Measurements from ENCODE around the gene ARHGAP28. TPM values are rescaled to one million over a fixed set of nuclear protein-coding genes. Genes with fewer than 3 reads are reported as not detected.

Gene ARHGAP28
- polyA plus RNA-seq, 1 of the 3 experiments (the other 2 are of a cell fraction), result 0.99 TPM

GRCh38 chr18:6737833-6738232 lies 8.3 kb downstream of the ARHGAP28 start (continued):
- TF ChIP-seq ELF1 (IDR thresholded peaks at IDR 0.05) (no peak), ZBTB33 (IDR thresholded peaks at IDR 0.05; ENCODE audit: borderline replicate concordance, low read depth) (no peak), MAX (IDR thresholded peaks at IDR 0.05; ENCODE audit: low read depth) (no peak)

- TF ChIP-seq EP300 (IDR thresholded peaks at IDR 0.05; ENCODE audit: borderline replicate concordance in 1 of 2, low read depth in 1 of 2, low read length in 1 of 2), result no peak
- TF ChIP-seq POLR2AphosphoS5 (IDR thresholded peaks at IDR 0.05; ENCODE audit: low read depth, low read length), result no peak
- TF ChIP-seq USF1 (IDR thresholded peaks at IDR 0.05; ENCODE audit: borderline replicate concordance, low read depth), result no peak
- no peak for TF ChIP-seq RCOR1 (IDR thresholded peaks at IDR 0.05; ENCODE audit: low read length)
- TF ChIP-seq TEAD4 (IDR thresholded peaks at IDR 0.05; ENCODE audit: borderline replicate concordance, insufficient read depth), result no peak
- no peak for TF ChIP-seq TAF1 (IDR thresholded peaks at IDR 0.05; ENCODE audit: borderline replicate concordance, low read depth, low read length)
- no peak for TF ChIP-seq FOXM1 (IDR thresholded peaks at IDR 0.05; ENCODE audit: low read depth)
- TF ChIP-seq MEF2A (IDR thresholded peaks at IDR 0.05; ENCODE audit: borderline replicate concordance, low read depth), result no peak
- ChIA-PET POLR2A (no interaction called here), CTCF (no interaction called here)
- no peak overlapping the region for H3K9ac ChIP-seq
- H2AFZ ChIP-seq (ENCODE audit: low read depth), result no peak overlapping the region
- 74% methylated on average over 4 of the region's 4 CpGs for WGBS (ENCODE audit: low lambda C conversion rate)
- no peak overlapping the region for H3K27ac ChIP-seq (ENCODE audit: low read depth in 2 of 2, low read length in 1 of 2)
- no peaks in the 10 kb centered on the region for H3K36me3 ChIP-seq (replicated peaks in 1 of 2; ENCODE audit: control insufficient read depth in 1 of 2, insufficient read depth in 2 of 2, low read length in 1 of 2)
- H3F3A ChIP-seq (replicated peaks; ENCODE audit: insufficient read depth), result peaks cover 13% of the 10 kb centered on the region
- H3K9me2 ChIP-seq, result no peaks in the 10 kb centered on the region
- no peak overlapping the region for H3K4me2 ChIP-seq
- H4K20me1 ChIP-seq (ENCODE audit: insufficient read depth), result peaks cover 7% of the 10 kb centered on the region; the same call in 1 of the 2 replicates
- H3K4me3 ChIP-seq (ENCODE audit: low read depth in 2 of 2, low read length in 1 of 2), result no peak overlapping the region
- peaks cover 4% of the 10 kb centered on the region in 2 experiments; a peak in 3 of 4 replicates for H3K4me1 ChIP-seq (ENCODE audit: control insufficient read depth in 1 of 2, insufficient read depth in 2 of 2, low read depth in 1 of 2, low read length in 1 of 2)
- DNase-seq, result no peak
- H3K79me2 ChIP-seq (ENCODE audit: insufficient read depth), result no peaks in the 10 kb centered on the region
- no peaks in the 10 kb centered on the region for H3K9me3 ChIP-seq
- no peaks in the 10 kb centered on the region for H3K27me3 ChIP-seq (ENCODE audit: insufficient read depth)
Observed at GRCh38 chr18:6738622-6739021, 9.1 kb downstream of the ARHGAP28 start.

- Histone ChIP-seq H3K4me3 (ENCODE audit: low read depth in 2 of 2, low read length in 1 of 2) (no peak overlapping the region), H3K27ac (ENCODE audit: low read depth in 2 of 2, low read length in 1 of 2) (peak overlapping the region in 1 of 2 experiments; percentile 62; a peak in 2 of 4 replicates), H4K20me1 (ENCODE audit: insufficient read depth) (peaks cover 7% of the 10 kb centered on the region; the same call in 1 of the 2 replicates), H3K4me1 (ENCODE audit: control insufficient read depth in 1 of 2, insufficient read depth in 2 of 2, low read depth in 1 of 2, low read length in 1 of 2) (peaks cover 4% of the 10 kb centered on the region in 2 experiments; a peak in 3 of 4 replicates), H3K79me2 (ENCODE audit: insufficient read depth) (no peaks in the 10 kb centered on the region), H3K9ac (no peak overlapping the region), H3F3A (replicated peaks; ENCODE audit: insufficient read depth) (peaks cover 13% of the 10 kb centered on the region), H3K9me3 (no peaks in the 10 kb centered on the region), H3K36me3 (replicated peaks in 1 of 2; ENCODE audit: control insufficient read depth in 1 of 2, insufficient read depth in 2 of 2, low read length in 1 of 2) (no peaks in the 10 kb centered on the region), H2AFZ (ENCODE audit: low read depth) (no peak overlapping the region), H3K4me2 (peak overlapping the region; percentile 45; the same call in 1 of the 2 replicates), H3K27me3 (ENCODE audit: insufficient read depth) (no peaks in the 10 kb centered on the region), H3K9me2 (no peaks in the 10 kb centered on the region)
- DNase-seq, result no peak
- CTCF ChIA-PET, result interaction anchor here (0.9 to 1.3 kb wide), 2 partner anchors 133 to 198 kb away, joined by 3 to 4 read pairs; no protein-coding TSS in a partner anchor
- POLR2A ChIA-PET, result interaction anchor here (0.7 kb wide), 1 partner anchor 11 kb away, joined by 4 read pairs; no protein-coding TSS in a partner anchor
- WGBS (ENCODE audit: low lambda C conversion rate), result 8% methylated on average over 2 of the region's 2 CpGs
- TF ChIP-seq RFX5 (IDR thresholded peaks at IDR 0.05; ENCODE audit: low read length) (no peak), FOXM1 (IDR thresholded peaks at IDR 0.05; ENCODE audit: low read depth) (no peak), SMC3 (IDR thresholded peaks at IDR 0.05; ENCODE audit: low read depth, low read length) (no peak), JUND (IDR thresholded peaks at IDR 0.05) (peak; percentile 90), TCF12 (IDR thresholded peaks at IDR 0.05) (peak; percentile 98), ZBTB33 (IDR thresholded peaks at IDR 0.05; ENCODE audit: borderline replicate concordance, low read depth) (peak; percentile 46; the same call in 1 of the 2 replicates), TEAD4 (IDR thresholded peaks at IDR 0.05; ENCODE audit: borderline replicate concordance, insufficient read depth) (peak; percentile 56; the same call in 1 of the 2 replicates), EP300 (IDR thresholded peaks at IDR 0.05; ENCODE audit: borderline replicate concordance in 1 of 2, low read depth in 1 of 2, low read length in 1 of 2) (peak in 1 of 2 experiments; percentile 83; a peak in 2 of 4 replicates), MAX (IDR thresholded peaks at IDR 0.05; ENCODE audit: low read depth) (peak; percentile 32; the same call in 1 of the 2 replicates), NFIC (IDR thresholded peaks at IDR 0.05; ENCODE audit: borderline replicate concordance) (peak; percentile 75), POLR2AphosphoS5 (IDR thresholded peaks at IDR 0.05; ENCODE audit: low read depth, low read length) (peak; percentile 80; the same call in 1 of the 2 replicates), NRF1 (IDR thresholded peaks at IDR 0.05; ENCODE audit: low read depth, low read length) (no peak), PBX3 (IDR thresholded peaks at IDR 0.05) (peak; percentile 78), RCOR1 (IDR thresholded peaks at IDR 0.05; ENCODE audit: low read length) (no peak)
Observed at GRCh38 chr18:6741232-6741663, 11.7 kb downstream of the ARHGAP28 start.
